Measurements from ENCODE around the gene NADSYN1.

NADSYN1 gene

GRCh38 chr11:71490731-71491390 is 37.9 kb downstream of the NADSYN1 start:
- H4K20me1 ChIP-seq (ENCODE audit: control insufficient read depth, insufficient read depth, low read depth, low read length): no peaks in the 10 kb centered on the region
- H3K4me1 ChIP-seq (ENCODE audit: control insufficient read depth, low read length): no peaks in the 10 kb centered on the region
- H3K27ac ChIP-seq (ENCODE audit: low read depth, low read length): no peak overlapping the region
- H3K36me3 ChIP-seq (ENCODE audit: control insufficient read depth, low read length): peaks cover 11% of the 10 kb centered on the region; the same call in 1 of the 2 replicates
- no peaks in the 10 kb centered on the region for H3K27me3 ChIP-seq (ENCODE audit: control insufficient read depth, low read length)
- H3F3A ChIP-seq (ENCODE audit: control insufficient read depth, insufficient read depth): no peaks in the 10 kb centered on the region
- H3K9me2 ChIP-seq (replicated peaks; ENCODE audit: control insufficient read depth, low read length): no peaks in the 10 kb centered on the region
- H3K4me3 ChIP-seq (ENCODE audit: low read length): no peak overlapping the region
- no peaks in the 10 kb centered on the region for H3K9me3 ChIP-seq (ENCODE audit: control insufficient read depth, insufficient read depth, low read length)
- no peak for TF ChIP-seq CTCF (IDR thresholded peaks at IDR 0.05; ENCODE audit: low read depth, low read length, poor library complexity, severe bottlenecking)
- TF ChIP-seq EZH2phosphoT487 (IDR thresholded peaks at IDR 0.05; ENCODE audit: borderline replicate concordance, low read length): no peak
- H3K79me2 ChIP-seq (ENCODE audit: control insufficient read depth, low read length): no peaks in the 10 kb centered on the region
- H3K4me2 ChIP-seq (ENCODE audit: low read length): no peak overlapping the region

GRCh38 chr11:71491531-71491930 is 38.5 kb downstream of the NADSYN1 start:
- Histone ChIP-seq H3K4me1 (ENCODE audit: control insufficient read depth, low read length) (no peaks in the 10 kb centered on the region), H3K79me2 (ENCODE audit: control insufficient read depth, low read length) (no peaks in the 10 kb centered on the region), H3K36me3 (ENCODE audit: control insufficient read depth, low read length) (peaks cover 14% of the 10 kb centered on the region; the same call in 1 of the 2 replicates), H4K20me1 (ENCODE audit: control insufficient read depth, insufficient read depth, low read depth, low read length) (no peaks in the 10 kb centered on the region), H3K4me3 (ENCODE audit: low read length) (no peak overlapping the region), H3K27ac (ENCODE audit: low read depth, low read length) (no peak overlapping the region), H3F3A (ENCODE audit: control insufficient read depth, insufficient read depth) (no peaks in the 10 kb centered on the region), H3K9me2 (replicated peaks; ENCODE audit: control insufficient read depth, low read length) (no peaks in the 10 kb centered on the region), H3K9me3 (ENCODE audit: control insufficient read depth, insufficient read depth, low read length) (no peaks in the 10 kb centered on the region), H3K27me3 (ENCODE audit: control insufficient read depth, low read length) (no peaks in the 10 kb centered on the region), H3K4me2 (ENCODE audit: low read length) (no peak overlapping the region)
- TF ChIP-seq EZH2phosphoT487 (IDR thresholded peaks at IDR 0.05; ENCODE audit: borderline replicate concordance, low read length): no peak

- Histone ChIP-seq H3K9me2 (replicated peaks; ENCODE audit: control insufficient read depth, low read length) (no peaks in the 10 kb centered on the region), H3K36me3 (ENCODE audit: control insufficient read depth, low read length) (peaks cover 14% of the 10 kb centered on the region; the same call in 1 of the 2 replicates), H3K4me3 (ENCODE audit: low read length) (no peak overlapping the region), H3K79me2 (ENCODE audit: control insufficient read depth, low read length) (no peaks in the 10 kb centered on the region), H3K27ac (ENCODE audit: low read depth, low read length) (no peak overlapping the region), H4K20me1 (ENCODE audit: control insufficient read depth, insufficient read depth, low read depth, low read length) (no peaks in the 10 kb centered on the region), H3K4me2 (ENCODE audit: low read length) (no peak overlapping the region), H3K27me3 (ENCODE audit: control insufficient read depth, low read length) (no peaks in the 10 kb centered on the region), H3K9me3 (ENCODE audit: control insufficient read depth, insufficient read depth, low read length) (no peaks in the 10 kb centered on the region), H3F3A (ENCODE audit: control insufficient read depth, insufficient read depth) (no peaks in the 10 kb centered on the region), H3K4me1 (ENCODE audit: control insufficient read depth, low read length) (no peaks in the 10 kb centered on the region)
- no peak for TF ChIP-seq EZH2phosphoT487 (IDR thresholded peaks at IDR 0.05; ENCODE audit: borderline replicate concordance, low read length)
Observed at GRCh38 chr11:71491940-71492339, 38.9 kb downstream of the NADSYN1 start.

GRCh38 chr11:71495286-71496230 is 42.6 kb downstream of the NADSYN1 start:
- Histone ChIP-seq H3K4me3 (ENCODE audit: low read length) (no peak overlapping the region), H3K9me2 (replicated peaks; ENCODE audit: control insufficient read depth, low read length) (no peaks in the 10 kb centered on the region), H4K20me1 (ENCODE audit: control insufficient read depth, insufficient read depth, low read depth, low read length) (no peaks in the 10 kb centered on the region), H3K36me3 (ENCODE audit: control insufficient read depth, low read length) (peaks cover 44% of the 10 kb centered on the region), H3K27me3 (ENCODE audit: control insufficient read depth, low read length) (no peaks in the 10 kb centered on the region), H3K4me2 (ENCODE audit: low read length) (no peak overlapping the region), H3K79me2 (ENCODE audit: control insufficient read depth, low read length) (no peaks in the 10 kb centered on the region), H3K4me1 (ENCODE audit: control insufficient read depth, low read length) (no peaks in the 10 kb centered on the region), H3F3A (ENCODE audit: control insufficient read depth, insufficient read depth) (no peaks in the 10 kb centered on the region), H3K27ac (ENCODE audit: low read depth, low read length) (no peak overlapping the region), H3K9me3 (ENCODE audit: control insufficient read depth, insufficient read depth, low read length) (no peaks in the 10 kb centered on the region)
- TF ChIP-seq EZH2phosphoT487 (IDR thresholded peaks at IDR 0.05; ENCODE audit: borderline replicate concordance, low read length) (no peak), CTCF (IDR thresholded peaks at IDR 0.05; ENCODE audit: low read depth, low read length, poor library complexity, severe bottlenecking) (no peak)

All from DOHH2 (cell line).